ENCODE results near the gene KATNB1.
"Not testable (repeated sequence)": the region's sequence is repeated elsewhere in the genome, so short reads cannot be mapped to it uniquely, and the experiment has no call there.

KATNB1 gene

DNA sequence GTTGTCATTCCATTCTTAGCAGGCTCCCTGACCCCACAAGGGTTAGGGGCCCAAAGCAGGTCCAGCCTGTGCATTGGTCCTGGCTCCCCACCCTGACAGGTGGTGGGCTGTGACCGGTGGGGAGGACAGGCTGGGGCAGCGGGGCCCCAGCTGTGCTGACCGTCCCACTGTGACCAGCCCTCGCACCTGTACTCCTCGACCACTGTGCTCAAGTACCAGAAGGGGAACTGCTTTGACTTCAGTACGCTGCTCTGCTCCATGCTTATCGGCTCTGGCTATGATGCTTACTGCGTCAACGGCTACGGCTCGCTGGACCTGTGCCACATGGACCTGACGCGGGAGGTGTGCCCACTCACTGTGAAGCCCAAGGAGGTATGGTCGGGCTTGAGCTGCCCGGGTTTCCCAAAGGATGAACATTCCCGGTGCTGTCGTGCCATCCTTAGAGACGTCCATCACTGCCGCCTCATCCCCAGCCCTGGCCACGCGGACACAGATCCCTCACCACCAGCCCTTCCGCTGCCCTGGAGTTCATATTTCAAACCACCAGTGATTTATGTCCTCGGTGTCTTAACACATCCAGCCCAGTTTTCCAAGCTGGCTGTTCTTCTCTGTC, 33.7 kb upstream of the KATNB1 start:
- no peak for DNase-seq

DNA sequence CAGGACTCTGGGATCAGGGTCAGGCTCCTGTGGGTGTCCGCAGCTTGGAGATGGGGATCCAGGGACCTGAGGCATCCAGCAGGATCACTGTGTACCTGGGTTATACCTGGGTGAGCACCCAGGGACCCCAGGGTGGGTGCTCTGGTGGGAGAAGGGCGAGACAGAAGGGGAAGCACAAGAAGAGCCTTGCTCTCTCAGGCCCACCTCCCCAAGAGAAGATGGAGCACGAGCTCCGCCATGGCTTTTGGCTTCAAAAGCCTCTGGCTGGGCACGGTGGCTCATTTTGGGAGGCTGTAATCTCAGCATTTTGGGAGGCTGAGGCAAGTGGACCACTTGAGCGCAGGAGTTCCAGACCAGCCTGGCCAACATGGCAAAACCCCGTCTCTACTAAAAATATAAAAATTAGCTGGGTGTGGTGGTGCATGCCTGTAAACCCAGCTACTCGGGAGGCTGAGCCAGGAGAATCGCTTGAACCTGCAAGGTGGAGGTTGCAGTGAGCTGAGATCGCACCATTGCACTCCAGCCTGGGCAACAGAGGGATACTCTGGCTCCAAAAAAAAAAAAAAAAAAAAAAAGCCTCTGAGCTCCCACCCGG, 32.1 kb upstream of the KATNB1 start:
- no peak for DNase-seq

DNA sequence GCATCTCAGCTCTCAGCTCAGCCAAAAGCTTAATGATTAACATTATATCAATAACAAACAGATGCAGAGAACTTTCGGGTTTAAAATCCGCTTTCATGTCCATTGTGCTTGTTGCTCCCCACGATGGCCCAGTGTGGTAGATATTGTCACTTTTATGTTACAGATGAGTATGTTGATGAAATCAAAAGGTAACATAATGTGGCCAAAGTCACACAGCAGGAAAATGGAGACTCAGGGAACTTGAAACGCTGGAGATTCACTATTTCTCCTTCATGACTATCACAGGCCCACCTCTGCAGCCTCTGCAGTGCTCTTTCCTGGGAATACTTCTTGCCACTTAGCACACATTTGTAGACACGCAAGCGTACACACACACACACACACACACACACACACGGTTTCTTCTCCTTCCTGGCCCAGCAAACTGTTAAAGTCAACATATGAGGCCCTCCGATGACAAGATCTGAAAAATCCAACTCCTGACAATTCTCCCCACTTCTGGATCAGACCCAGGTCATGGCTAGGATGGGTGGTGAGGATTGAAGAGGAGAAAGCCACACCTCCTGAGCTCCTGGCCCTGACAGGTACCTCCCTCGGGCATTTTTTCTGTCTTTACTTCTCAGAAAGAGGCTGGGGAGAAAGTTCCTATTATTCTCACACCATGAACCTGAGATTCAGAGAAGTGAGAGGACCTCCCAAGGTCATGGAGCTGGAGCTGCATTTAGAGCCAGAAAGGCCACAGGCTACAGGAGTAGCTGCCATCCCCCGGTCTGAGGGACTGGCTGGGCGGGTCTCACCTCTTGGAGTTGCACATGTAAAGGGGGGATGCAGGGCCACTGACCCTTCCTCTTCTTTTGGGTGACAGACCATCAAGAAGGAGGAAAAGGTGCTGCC, 31.3 kb upstream of the KATNB1 start:
- DNase-seq, result no peak

DNA sequence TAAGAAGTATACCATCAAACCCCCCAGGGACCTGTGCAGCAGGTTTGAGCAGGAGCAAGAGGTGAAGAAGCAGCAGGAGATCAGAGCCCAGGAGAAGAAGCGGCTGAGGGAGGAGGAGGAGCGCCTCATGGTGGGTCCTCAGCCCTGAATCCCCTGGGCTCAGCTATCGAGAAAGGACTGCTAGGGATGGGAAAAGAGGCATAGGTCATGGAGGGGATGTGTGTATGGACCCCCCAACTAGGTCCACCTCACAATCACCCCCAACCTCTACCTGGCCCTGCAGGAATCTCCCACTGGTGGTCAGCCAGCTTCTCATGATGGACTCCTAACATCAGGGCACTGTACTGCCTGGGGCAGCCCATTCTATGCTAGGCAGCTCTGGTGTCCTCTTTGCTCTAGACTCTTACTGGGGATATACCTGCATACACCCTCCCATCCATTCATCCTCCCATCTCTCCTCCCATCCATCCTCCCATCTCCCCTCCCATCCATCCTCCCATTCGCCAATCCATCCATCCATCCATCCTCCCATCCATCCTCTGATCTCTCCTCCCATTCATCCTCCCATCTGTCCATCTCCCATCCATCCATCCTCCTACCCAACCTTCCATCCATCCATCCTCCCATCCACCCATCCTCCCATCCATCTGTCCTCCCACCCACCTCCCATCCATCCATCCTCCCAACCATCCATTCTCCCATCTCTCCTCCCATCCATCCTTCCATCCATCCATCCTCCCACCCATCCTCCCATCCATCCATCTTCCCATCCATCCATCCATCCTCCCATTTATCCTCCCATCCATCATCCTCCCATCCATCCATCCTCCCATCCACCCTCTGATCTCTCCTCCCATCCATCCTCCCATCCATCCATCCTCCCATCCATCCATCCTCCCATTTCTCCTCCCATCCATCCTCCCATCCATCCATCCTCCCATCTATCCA, 30.4 kb upstream of the KATNB1 start:
- no peak for DNase-seq

DNA sequence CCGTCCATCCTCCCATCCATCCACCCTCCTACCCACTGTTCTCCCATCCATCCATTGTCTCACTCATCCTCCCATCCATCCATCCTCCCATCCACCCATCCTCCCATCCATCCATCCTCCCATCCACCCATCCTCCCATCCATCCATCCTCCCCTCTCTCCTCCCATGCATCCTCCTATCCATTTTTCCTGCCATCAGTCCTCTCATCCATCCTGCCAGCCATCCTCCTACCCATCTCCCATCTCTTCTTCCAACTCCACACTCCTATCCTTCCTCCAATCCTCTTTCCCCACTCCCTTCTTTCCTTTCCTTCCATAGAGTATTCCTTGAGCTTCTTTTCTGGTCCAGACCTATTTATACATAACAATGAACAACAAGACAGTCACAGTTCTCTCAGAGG, 28.9 kb upstream of the KATNB1 start:
- DNase-seq, result no peak

DNA sequence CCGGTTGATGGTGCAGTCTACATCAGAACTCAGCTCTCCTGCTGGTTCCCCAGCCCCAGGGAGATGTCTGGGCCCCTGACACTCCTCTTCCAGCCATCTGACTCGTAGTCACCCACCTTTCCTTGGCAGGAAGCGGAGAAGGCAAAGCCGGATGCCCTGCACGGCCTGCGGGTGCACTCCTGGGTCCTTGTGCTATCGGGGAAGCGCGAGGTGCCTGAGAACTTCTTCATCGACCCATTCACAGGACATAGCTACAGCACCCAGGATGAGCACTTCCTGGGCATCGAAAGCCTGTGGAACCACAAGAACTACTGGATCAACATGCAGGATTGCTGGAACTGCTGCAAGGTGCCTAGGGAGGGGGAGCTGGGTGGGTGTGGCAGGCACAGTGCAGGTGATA, 28.2 kb upstream of the KATNB1 start:
- no peak for DNase-seq

DNA sequence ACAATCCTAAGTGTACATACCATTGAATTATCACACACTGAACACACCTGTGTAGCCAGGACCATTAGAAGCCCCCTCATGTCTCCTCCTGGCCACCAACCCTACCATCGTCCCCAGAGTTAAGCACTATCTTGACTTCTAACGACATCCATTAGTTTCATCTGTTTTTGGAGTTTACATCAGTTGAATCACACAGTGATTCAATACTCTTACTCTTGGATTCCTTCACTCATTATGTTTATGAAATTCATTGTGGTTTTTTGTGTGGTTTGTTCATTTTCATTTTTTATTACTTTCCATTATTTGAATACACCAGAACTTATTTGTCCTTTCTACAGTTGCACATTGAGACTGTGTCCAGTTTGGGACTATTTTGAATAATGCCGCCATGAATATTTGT, 27.4 kb upstream of the KATNB1 start:
- no peak for DNase-seq

DNA sequence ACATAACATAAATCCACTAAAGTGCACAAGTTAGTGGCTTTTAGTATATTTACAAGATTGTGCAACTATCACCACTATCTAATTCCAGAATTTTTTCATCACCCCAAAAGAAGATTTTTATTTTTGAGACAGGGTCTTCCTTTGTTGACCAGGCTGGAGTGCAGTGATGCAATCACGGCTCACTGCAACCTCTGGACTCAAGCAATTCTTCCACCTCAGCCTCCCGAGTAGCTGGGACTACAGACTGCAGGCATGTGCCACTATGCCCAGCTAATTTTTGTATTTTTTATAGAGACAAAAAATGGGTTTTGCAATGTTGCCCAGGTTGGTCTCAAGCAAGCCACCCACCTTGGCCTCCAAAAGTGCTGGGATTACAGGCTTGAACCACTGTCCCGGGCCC, 25.9 kb upstream of the KATNB1 start:
- no peak for DNase-seq

DNA sequence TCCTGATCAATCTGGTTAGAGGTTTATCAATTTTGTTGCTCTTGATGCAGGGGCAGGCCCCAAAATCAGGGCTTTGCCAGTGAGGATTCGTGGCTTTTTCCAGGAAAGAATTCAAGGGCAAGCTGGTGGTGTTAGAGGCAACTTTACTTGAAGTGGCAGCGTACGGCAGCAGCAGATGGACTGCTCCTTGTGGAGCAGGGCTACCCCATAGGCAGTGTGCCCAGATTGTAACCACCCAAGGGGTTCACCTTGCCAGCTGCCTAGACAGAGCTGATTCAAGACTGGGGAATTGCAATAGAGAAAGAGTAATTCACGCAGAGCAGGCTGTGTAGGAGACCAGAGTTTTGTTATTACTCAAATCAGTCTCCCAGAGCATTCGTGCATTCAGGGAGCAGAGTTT, 24.2 kb upstream of the KATNB1 start:
- DNase-seq, result no peak

DNA sequence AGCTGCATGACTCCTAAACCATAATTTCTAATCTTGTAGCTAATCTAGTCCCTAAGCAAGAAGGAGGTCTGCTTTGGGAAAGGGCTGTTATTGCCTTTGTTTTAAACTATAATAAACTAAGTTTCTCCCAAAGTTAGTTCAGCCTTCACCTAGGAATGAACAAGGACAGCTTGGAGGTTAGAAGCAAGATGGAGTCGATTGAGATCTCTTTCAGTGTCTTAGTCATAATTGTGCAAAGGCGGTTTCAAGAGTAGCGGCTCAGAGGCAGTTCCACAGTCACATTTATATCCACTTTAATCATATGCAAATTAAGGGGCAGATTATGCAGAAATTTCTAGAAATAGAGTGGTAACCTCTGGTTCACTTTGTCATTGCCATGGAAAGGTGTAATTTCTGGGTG, 23.6 kb upstream of the KATNB1 start:
- DNase-seq, result no peak

DNA sequence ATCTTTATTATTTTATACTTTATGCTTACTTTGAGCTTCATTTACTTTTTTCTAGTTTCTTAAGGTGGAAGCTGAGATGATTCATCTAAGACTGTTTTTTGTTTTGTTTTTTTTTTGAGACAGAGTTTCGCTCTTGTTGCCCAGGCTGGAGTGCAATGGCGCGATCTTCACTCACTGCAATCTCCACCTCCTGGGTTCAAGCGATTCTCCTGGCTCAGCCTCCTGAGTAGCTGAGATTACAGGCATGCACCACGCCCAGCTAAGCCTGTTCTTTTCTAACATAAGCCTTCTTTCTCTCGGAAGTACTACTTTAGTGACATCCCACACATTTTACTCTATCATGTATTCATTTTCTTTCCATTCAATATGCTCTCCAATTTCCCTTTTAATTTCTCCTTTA, 23.0 kb upstream of the KATNB1 start:
- DNase-seq, result not testable (repeated sequence)

DNA sequence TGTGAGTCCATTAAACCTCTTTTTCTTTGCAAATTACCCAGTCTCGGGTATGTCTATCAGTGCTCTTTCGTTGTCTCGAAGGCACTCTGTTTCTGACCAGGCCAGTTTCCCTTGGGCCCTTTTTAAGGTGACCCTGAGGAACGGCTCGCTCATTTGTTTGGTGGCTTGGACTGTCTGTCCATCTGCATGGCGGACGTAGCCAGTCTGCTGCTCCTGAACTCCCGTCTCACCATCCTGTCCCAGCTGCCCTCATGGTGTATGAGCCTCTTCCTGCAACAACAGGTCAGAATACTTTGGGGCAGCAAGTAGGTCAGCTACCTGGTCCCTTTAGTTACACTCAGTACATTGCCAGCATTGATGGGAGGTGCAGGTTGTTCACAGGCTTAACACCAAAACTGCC, 22.0 kb upstream of the KATNB1 start:
- no peak for DNase-seq

DNA sequence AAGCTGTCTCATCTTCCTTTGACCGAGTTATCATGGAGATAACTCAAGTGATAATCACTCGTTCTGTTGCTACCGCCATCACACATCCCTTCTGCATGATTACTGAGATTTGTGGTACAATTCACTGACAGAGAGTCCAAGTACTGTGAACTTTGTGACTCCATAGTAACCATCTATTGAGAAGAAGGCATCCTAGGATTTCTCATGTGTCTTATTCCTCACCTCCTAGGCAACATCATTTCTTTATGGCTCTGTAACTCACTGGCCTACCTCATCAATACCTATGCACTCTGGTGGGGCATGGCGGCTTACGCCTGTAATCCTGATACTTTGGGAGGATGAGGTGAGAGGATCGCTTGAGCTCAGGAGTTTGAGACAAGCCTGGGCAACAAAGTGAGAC, 21.5 kb upstream of the KATNB1 start:
- DNase-seq, result no peak

DNA sequence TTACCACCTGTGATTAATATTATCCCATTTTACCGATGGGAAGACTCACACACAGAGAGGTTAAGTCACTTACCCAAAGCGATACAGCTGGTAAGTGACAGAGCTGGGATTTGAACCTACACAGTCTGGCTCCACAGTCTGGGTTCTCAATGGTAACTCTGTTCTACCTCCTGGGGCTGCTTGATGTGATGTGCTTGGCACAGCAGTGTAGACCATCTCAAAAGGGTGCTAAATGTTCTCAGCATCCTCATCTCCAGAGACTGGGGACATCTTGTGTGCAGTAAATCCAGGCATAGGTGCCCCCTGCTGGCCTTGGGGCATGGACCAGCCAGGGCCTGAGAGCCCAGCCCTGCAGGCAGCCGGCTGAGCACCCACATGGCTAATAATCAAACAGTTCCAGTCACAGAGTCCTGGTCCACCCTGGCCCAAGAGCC, 15.4 kb upstream of the KATNB1 start:
- DNase-seq, result peak; percentile 65 to 84 (median 78)

DNA sequence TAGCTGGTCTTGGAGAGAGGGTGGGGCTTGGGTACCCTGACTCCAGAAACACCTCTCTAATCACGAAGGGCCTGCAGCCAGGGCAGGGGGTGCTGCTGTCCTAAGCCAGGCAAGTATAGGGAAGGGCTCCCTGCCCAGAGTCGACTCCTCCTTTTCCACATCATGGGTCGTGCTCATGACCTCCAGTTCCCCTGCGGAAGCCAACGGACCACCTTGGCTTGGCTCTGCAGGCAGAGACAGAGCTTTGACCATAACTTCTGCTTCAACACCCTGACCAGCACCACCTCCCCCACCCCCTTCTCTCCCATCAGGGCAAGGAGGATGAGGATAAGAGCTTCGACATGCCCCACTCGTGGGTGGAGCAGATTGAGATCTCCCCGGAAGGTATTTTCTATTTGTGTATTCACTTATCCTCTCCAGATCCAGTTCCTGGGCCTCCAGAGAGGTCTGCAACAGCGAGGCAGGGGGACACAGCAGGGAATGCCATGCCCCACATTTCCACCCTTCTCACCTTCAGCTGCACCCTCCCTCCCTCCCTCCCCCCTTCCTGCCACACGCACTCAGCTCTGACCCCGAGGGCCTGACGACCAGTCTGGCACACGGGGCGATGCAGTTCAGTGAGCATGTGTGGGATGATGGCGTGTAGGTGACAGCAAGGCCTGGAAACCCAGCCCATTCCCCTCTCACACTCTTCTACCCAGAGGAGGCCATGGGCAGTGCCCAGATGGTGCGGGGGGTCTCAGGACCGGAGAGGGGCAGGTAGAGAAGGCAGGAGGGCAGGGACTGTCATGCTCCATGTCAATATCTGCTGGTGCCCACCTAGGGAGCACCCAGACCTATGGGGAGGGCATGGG, 14.0 kb upstream of the KATNB1 start:
- no peak for DNase-seq

DNA sequence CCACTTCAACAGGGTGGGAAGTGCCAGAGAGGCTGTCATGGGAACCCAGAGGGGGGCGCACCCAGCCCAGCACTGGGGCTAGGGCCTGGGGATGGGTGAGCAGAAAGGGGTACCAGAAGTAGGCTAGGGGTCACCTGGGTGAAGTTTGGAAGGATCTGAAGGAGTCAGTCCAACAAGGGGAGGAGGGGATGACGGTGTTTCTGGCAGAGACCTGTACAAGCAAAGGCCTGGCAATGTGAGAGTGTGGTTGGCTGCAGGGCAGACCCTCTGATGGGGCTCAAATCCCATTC, 13.4 kb upstream of the KATNB1 start:
- DNase-seq, result no peak

DNA sequence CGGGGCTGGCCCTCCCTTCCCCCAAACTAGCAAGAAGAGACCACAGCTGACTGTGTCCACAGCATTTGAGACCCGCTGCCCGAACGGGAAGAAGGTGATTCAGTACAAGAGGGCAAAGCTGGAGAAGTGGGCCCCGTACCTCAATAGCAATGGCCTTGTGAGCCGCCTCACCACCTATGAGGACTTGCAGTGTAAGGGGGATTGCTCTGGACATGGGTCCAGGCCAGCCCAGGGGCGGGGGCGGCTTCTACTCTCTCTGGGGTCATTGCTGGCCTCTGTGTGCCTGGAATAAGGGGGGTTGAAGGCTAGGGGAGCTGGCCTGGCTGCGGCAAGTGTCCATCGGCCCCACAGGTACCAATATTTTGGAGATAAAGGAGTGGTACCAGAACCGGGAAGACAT, 12.9 kb upstream of the KATNB1 start:
- DNase-seq, result no peak

DNA sequence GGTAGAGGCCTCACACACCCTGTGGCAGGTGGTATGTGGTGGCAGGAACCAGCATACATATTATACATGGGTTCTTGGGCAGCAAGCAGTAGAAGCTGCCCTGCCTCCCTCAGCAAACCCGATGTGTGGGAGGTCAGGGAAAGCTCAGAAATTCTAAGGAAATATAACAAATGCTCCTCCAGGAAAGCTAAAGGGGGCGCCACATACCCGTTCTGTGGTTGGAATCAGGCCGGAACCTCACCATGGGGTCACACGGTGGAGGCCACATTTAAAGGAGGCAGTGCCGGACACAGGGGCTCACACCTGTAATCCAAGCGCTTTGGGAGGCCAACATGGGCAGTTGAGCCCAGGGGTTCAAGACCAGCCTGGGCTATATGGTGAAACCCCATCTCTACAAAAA, 12.4 kb upstream of the KATNB1 start:
- peak; percentile 26 to 31 (median 30) for DNase-seq

DNA sequence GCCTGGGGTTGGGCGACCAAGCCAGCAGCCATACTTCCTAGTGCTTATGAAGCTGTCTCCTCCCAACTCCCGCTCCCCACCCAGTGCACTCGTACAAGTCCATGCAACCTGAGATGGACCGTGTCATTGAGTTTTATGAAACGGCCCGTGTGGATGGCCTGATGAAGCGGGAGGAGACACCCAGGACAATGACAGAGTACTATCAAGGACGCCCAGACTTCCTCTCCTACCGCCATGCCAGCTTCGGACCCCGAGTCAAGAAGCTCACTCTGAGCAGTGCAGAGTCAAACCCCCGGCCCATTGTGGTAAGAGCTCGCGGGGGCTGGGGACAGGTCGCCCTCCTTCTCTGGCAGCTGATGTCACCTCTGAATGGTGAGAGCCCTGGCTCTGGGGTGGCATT, 11.0 kb upstream of the KATNB1 start:
- DNase-seq, result no peak

DNA sequence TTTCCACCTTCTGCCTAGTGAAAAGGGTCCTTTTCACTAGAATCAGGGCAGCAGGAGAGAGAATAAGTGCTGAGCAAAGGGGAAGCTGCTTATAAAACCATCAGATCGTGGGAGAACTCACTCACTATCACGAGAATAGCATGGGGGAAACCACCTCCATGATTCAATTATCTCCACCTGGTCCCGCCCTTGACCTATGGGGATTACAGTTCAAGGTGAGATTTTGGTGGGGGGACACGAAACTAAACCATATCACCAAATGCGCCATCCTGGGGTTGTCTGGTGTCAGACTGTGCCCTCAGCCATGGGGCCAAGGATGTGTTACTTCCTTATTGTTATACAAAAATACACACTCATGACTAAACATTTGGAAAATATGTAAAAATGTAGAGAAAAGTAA, 10.4 kb upstream of the KATNB1 start:
- peak in 2 of 3 donors; percentile 26 to 38 for DNase-seq

DNA sequence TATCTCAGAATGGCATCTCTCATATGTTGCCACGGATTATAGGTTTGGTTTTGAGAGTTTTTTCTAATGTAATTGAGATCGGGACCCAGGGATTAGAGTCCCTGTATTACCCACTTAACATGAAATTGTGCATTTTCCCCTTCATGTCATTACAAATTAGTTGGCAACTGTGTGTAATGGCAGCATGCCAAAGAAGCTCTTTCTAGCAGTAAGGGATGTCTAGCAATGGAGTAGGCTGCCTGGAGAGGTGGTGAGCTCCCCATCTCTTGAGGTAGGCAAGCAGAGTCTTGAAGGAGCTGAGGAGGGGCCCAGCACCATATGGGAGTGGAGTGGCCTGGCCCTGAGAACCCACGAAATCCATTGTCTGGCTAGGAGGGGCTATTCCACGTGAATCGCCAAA, 10.0 kb upstream of the KATNB1 start:
- DNase-seq, result no peak

DNA sequence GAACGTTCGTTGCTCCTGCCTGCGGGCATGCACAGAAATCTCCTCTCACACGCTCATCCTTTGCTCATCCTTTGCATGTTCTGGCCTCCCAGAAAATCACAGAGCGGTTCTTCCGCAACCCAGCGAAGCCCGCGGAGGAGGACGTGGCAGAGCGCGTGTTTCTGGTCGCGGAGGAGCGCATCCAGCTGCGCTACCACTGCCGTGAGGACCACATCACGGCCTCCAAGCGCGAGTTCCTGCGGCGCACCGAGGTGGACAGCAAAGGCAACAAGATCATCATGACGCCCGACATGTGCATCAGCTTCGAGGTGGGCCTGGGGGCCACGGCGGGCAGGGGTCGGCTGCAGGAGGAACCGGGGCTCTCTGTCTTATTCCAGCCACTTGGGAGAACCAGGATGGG, 9.6 kb upstream of the KATNB1 start:
- DNase-seq, result no peak

All from suppressor macrophage treated with lipopolysaccharide for 1 hour (primary cell).